VCaP (cell line): ENCODE results near the gene PAPPA2.

ENCODE experiments used
- H3K27ac ChIP-seq: fragments of 450-650 bp; 2 replicates; pipeline ENCODE4 v1.5.1; 2017
- CTCF ChIP-seq: fragments of 450-650 bp; conservative IDR thresholded peaks from 2 replicates; pipeline ENCODE4 v1.5.1; 2017; ENCODE audit warnings: mild to moderate bottlenecking, moderate library complexity

Gene PAPPA2

GRCh38 chr1:176786274-176786673 lies 323.3 kb downstream of the PAPPA2 start:
- H3K27ac ChIP-seq = no peak overlapping the region
- no peak for TF ChIP-seq CTCF

DNA sequence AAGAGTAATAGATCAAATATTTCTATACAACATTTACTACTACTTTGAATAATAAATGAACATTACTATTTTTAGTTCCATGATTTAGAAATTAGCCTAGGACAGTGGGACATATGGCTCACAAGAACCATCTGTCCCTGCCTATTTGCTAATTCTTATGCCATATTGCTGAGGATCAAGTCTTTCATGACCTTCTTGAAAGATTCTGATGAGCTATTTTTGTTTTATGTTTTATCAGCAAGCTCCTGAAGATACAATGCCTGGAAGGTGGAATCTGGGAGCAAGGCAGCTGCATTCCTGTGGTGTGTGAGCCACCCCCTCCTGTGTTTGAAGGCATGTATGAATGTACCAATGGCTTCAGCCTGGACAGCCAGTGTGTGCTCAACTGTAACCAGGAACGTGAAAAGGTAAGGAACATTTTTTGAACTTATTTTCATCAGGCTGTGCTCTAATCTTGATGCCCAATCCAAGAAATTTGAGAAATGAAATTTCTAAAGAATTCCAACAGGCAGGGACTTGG lies 326.7 kb downstream of the PAPPA2 start:
- H3K27ac ChIP-seq = no peak overlapping the region
- no peak for TF ChIP-seq CTCF

- TF ChIP-seq CTCF = no peak
- no peak overlapping the region for H3K27ac ChIP-seq
Observed at GRCh38 chr1:176790786-176791185, 327.8 kb downstream of the PAPPA2 start.

DNA sequence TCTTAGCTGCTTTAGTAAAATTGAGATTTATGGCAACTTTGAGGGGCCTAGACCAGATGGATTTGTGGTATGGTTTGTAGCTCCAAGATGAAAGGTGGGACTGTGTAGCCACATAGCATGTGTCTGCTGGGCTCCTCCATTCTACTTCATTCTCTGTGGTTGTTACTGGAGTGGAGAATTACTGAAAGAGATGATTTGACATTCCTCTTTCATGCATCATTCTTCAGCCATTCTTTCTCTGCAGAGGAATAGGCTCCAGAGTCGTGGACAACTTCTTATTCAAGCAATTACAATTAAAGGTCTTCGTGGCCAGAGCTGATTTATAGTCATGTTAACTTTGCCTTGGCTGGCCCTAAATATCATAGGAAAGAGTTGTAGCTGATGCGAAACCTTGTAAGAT lies 328.9 kb downstream of the PAPPA2 start:
- TF ChIP-seq CTCF = no peak

DNA sequence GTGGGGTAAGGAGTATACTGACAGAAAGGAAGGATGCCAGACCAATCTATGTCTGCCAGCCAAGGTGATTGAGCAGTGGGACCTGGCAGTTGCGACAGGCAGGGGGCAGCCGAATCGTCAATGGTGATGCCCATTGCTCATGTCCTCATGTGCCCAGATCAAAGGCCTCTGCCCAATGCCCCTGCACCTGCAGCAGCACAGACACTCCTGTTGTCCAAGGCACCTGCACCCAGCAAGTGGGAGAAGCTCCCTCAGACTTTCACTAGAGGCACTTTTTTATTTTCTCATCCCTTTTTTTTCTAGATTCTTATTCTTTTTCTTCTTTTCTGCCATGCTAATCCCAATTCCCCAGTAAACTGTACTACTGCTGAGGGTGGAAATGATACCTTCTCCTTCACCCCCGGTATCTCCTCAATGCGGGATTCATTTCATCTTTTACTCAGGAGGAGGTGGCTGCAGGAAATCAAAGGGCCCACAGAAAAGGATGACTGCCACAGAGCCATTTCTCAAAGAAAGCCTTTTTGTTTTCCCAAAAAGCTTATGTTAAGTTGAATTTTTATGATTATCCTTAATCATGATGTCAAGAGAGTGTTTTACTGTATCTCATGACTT lies 332.0 kb downstream of the PAPPA2 start:
- H3K27ac ChIP-seq = no peak overlapping the region
- TF ChIP-seq CTCF = no peak

More for the DNA sequence above, 328.9 kb downstream of the PAPPA2 start:
- H3K27ac ChIP-seq = no peak overlapping the region

DNA sequence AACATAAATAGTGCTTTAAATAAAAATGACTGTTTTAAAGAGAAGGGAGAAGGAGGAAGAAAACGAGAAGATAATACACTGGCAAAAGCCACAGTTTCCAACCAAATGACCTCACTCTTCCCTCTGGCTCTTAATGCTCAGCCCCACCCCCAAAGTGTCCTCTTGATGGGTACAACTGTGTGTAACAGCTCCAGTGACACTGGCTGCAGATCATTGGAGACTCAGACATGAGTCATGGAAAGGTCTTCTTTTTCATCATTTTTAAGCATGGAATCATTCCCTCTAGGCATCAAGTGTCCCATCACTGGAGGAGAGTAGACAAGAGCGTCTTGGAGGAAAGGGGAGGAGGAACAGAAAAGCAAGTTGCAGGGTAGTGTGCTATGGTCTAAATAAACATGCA lies 333.0 kb downstream of the PAPPA2 start:
- H3K27ac ChIP-seq = no peak overlapping the region
- TF ChIP-seq CTCF = no peak

- TF ChIP-seq CTCF = no peak
- H3K27ac ChIP-seq = no peak overlapping the region
Observed at GRCh38 chr1:176796583-176796982, 333.6 kb downstream of the PAPPA2 start.
